Kidney epithelial cell (primary cell): ENCODE measurements around the gene TTL. TPM values are rescaled to one million over a fixed set of nuclear protein-coding genes. Genes with fewer than 3 reads are reported as not detected.
"Not testable (repeated sequence)": the region's sequence is repeated elsewhere in the genome, so short reads cannot be mapped to it uniquely, and the experiment has no call there.

Source experiments
- DNase-seq: peaks from one replicate; pipeline ENCODE4 v3.0.0-alpha.2; 2010; ENCODE audit warnings: low read depth
- H3K27me3 ChIP-seq: 2 replicates; pipeline ENCODE4 v1.6.0; 2011; ENCODE audit warnings: low read length; ENCODE audit not compliant: control insufficient read depth, insufficient read depth
- H3K36me3 ChIP-seq: 2 replicates; pipeline ENCODE4 v1.5.1; 2011; ENCODE audit warnings: low read length; ENCODE audit not compliant: control insufficient read depth, insufficient read depth
- H3K4me3 ChIP-seq: 2 replicates; pipeline ENCODE4 v1.5.1; 2011; ENCODE audit warnings: low read depth, mild to moderate bottlenecking, control low read depth, low read length
- CTCF ChIP-seq: IDR thresholded peaks from 2 replicates; pipeline ENCODE4 v1.5.1; 2011; ENCODE audit warnings: mild to moderate bottlenecking, moderate library complexity, low read length, control low read depth, inconsistent platforms; ENCODE audit not compliant: insufficient read depth, poor library complexity, severe bottlenecking
- total RNA-seq: library from RNA; depleted of rRNA; stranded (reverse); fragments of >200 nt; gene quantifications from 2 replicates; pipeline ENCODE4 v1.2.3, GENCODE V29; 2015

The TTL gene
- 51.3 and 59.3 TPM in 2 replicates for total RNA-seq

- no peak for TF ChIP-seq CTCF
- no peak for DNase-seq
- H3K4me3 ChIP-seq = peak within 1 kb of the TSS; percentile 80
- peaks cover 1% of the 10 kb centered on the region for H3K36me3 ChIP-seq
- H3K27me3 ChIP-seq = no peaks in the 10 kb centered on the region
Measured at GRCh38 chr2:112481528-112482233, at the start of gene TTL. TTL (plus strand) TSS chr2:112482156; CDS start chr2:112482345, 189 bp downstream.

- H3K27me3 ChIP-seq, DNase-seq, H3K36me3 ChIP-seq: not testable (repeated sequence)
- peak overlapping the region; percentile 37 for H3K4me3 ChIP-seq
Measured at GRCh38 chr2:112432390-112432734, 49.6 kb upstream of the TTL start.

- H3K27me3 ChIP-seq, H3K36me3 ChIP-seq, DNase-seq: not testable (repeated sequence)
- H3K4me3 ChIP-seq = peak overlapping the region; percentile 37
Measured at GRCh38 chr2:112432735-112433479, 49.0 kb upstream of the TTL start.

GRCh38 chr2:112433480-112433879 lies 48.5 kb upstream of the TTL start, which contains the start of gene RGPD8:
RGPD8 (minus strand) TSS chr2:112433645; CDS start chr2:112433453, 192 bp downstream.
- TF ChIP-seq CTCF = peak; percentile 61
- peak within 1 kb of the TSS; percentile 37 for H3K4me3 ChIP-seq
- not testable (repeated sequence) for H3K27me3 ChIP-seq, H3K36me3 ChIP-seq
- DNase-seq = peak; percentile 29

GRCh38 chr2:112433932-112434730 lies 47.8 kb upstream of the TTL start:
- no peaks in the 10 kb centered on the region for H3K27me3 ChIP-seq
- no peak for TF ChIP-seq CTCF
- H3K4me3 ChIP-seq = no peak overlapping the region
- DNase-seq = no peak
- H3K36me3 ChIP-seq = no peaks in the 10 kb centered on the region

GRCh38 chr2:112434890-112435715 lies 46.9 kb upstream of the TTL start:
- H3K27me3 ChIP-seq, H3K36me3 ChIP-seq, H3K4me3 ChIP-seq, DNase-seq: not testable (repeated sequence)

- not testable (repeated sequence) for DNase-seq, H3K36me3 ChIP-seq, H3K4me3 ChIP-seq, H3K27me3 ChIP-seq
Measured at GRCh38 chr2:112435716-112436431, 46.1 kb upstream of the TTL start.

GRCh38 chr2:112436993-112437392 lies 45.0 kb upstream of the TTL start:
- DNase-seq, H3K36me3 ChIP-seq, H3K4me3 ChIP-seq, H3K27me3 ChIP-seq: not testable (repeated sequence)

GRCh38 chr2:112437405-112437831 lies 44.5 kb upstream of the TTL start:
- H3K27me3 ChIP-seq, H3K4me3 ChIP-seq, H3K36me3 ChIP-seq, DNase-seq: not testable (repeated sequence)
